Peyer's patch (tissue), 4 donors: ENCODE results near the gene TSPAN19.

Experiments
- CTCF ChIP-seq, 6 experiments: fragments of 450-650 bp in 4 of 6; fragments of 200-600 bp in 2 of 6; sonication (generic) in 1 of 6; IDR thresholded peaks; one replicate each; pipeline ENCODE4 v1.5.1; 2017 to 2019; ENCODE audit warnings: antibody characterized with exemption in 6 of 6, mild to moderate bottlenecking in 3 of 6, moderate library complexity in 1 of 6
- POLR2A ChIP-seq, 2 donors: fragments of 450-650 bp; IDR thresholded peaks; one replicate each; pipeline ENCODE4 v1.5.1; 2017; ENCODE audit warnings: antibody characterized with exemption in 2 of 2, mild to moderate bottlenecking in 2 of 2, moderate library complexity in 2 of 2

GRCh38 chr12:84996759-84997158 is 39.3 kb downstream of the TSPAN19 start:
- TF ChIP-seq POLR2A (IDR thresholded peaks at IDR 0.05) (no peak), CTCF (IDR thresholded peaks at IDR 0.05) (no peak)
